IMR-90 (cell line): ENCODE measurements around the gene OARD1. TPM values are rescaled to one million over a fixed set of nuclear protein-coding genes. Genes with fewer than 3 reads are reported as not detected.

Experiments
- ATAC-seq: fragments of 200-7000 bp; cut with Tn5 transposase; 2 replicates; pipeline ENCODE4 v1.9.1; 2020; ENCODE audit warnings: low read depth, mild to moderate bottlenecking, moderate library complexity
- BruUV-seq: library from RNA; stranded (reverse); fragments of 400-500 nt; replicated peaks from 2 replicates; lab custom pipeline; 2021; lab: Mats Ljungman, UMichigan
- CTCF ChIA-PET: fragments of 300-600 bp; formaldehyde crosslinking; extraction: SDS; loops from one replicate; lab custom pipeline; 2021; ENCODE audit warnings: antibody characterized with exemption; lab: Yijun Ruan, JAX
- POLR2A ChIA-PET: fragments of 300-600 bp; sonication (Branson Sonifier 250); formaldehyde crosslinking; loops from one replicate; lab custom pipeline; 2022; ENCODE audit warnings: antibody characterized with exemption; ENCODE audit not compliant: unreplicated experiment; lab: Charles Lee
- DNase-seq: peaks from one replicate; pipeline ENCODE4 v3.0.0; 2013
- H2AFZ ChIP-seq: replicated peaks from 2 replicates; pipeline ENCODE3; 2013; ENCODE audit warnings: low read length, mild to moderate bottlenecking; ENCODE audit not compliant: poor library complexity
- H2AK5ac ChIP-seq: 2 replicates; pipeline ENCODE4 v1.6.1; 2013; ENCODE audit warnings: low read depth, low read length, inconsistent platforms
- H2AK9ac ChIP-seq: replicated peaks from 2 replicates; pipeline ENCODE3; 2013; ENCODE audit warnings: mild to moderate bottlenecking, low read depth, low read length, moderate library complexity; ENCODE audit not compliant: poor library complexity
- H2BK120ac ChIP-seq: 2 replicates; pipeline ENCODE4 v1.6.1; 2013; ENCODE audit warnings: low read depth, low read length, inconsistent platforms
- H2BK15ac ChIP-seq: 3 replicates; pipeline ENCODE4 v1.6.1; 2013; ENCODE audit warnings: low read depth, low read length, inconsistent platforms
- H2BK20ac ChIP-seq: 2 replicates; pipeline ENCODE4 v1.6.1; 2013; ENCODE audit warnings: low read depth, mild to moderate bottlenecking, inconsistent platforms, low read length, moderate library complexity
- H2BK5ac ChIP-seq: 2 replicates; pipeline ENCODE4 v1.6.1; 2013; ENCODE audit warnings: mild to moderate bottlenecking, low read depth, low read length, inconsistent platforms; ENCODE audit not compliant: poor library complexity, severe bottlenecking
- H3K14ac ChIP-seq: replicated peaks from 2 replicates; pipeline ENCODE4 v1.6.1; 2013; ENCODE audit warnings: low read depth, low read length, inconsistent platforms
- H3K18ac ChIP-seq: 2 replicates; pipeline ENCODE4 v1.6.1; 2013; ENCODE audit warnings: low read depth, low read length, control low read depth
- H3K23ac ChIP-seq: 2 replicates; pipeline ENCODE4 v1.6.1; 2013; ENCODE audit warnings: low read depth, low read length, inconsistent platforms
- H3K27ac ChIP-seq: 2 replicates; pipeline ENCODE4 v1.5.1; 2013; ENCODE audit warnings: mild to moderate bottlenecking, control low read depth, low read length; ENCODE audit not compliant: insufficient read depth
- H3K27me3 ChIP-seq: 2 replicates; pipeline ENCODE4 v1.6.1; 2013; ENCODE audit warnings: low read length; ENCODE audit not compliant: control insufficient read depth, insufficient read depth
- H3K36me3 ChIP-seq: 2 replicates; pipeline ENCODE4 v1.6.1; 2013; ENCODE audit warnings: low read length, mixed read lengths; ENCODE audit not compliant: control insufficient read depth, insufficient read depth
- H3K4ac ChIP-seq: 2 replicates; pipeline ENCODE4 v1.6.1; 2013; ENCODE audit warnings: low read depth, low read length, inconsistent platforms
- H3K4me1 ChIP-seq: 2 replicates; pipeline ENCODE4 v1.6.1; 2013; ENCODE audit warnings: low read length, mixed read lengths; ENCODE audit not compliant: control insufficient read depth, insufficient read depth
- H3K4me2 ChIP-seq: 2 replicates; pipeline ENCODE4 v1.6.1; 2013; ENCODE audit warnings: low read depth, mild to moderate bottlenecking, control low read depth, low read length, moderate library complexity
- H3K4me3 ChIP-seq: 2 replicates; pipeline ENCODE4 v1.5.1; 2013; ENCODE audit warnings: low read depth, mild to moderate bottlenecking, control low read depth, low read length, moderate library complexity; ENCODE audit not compliant: insufficient read depth
- H3K56ac ChIP-seq: 2 replicates; pipeline ENCODE4 v1.6.1; 2013; ENCODE audit warnings: low read length, inconsistent platforms; ENCODE audit not compliant: insufficient read depth; ENCODE audit errors: extremely low read depth
- H3K79me1 ChIP-seq, 2 experiments: 2 replicates each; pipeline ENCODE4 v1.6.1; 2013; ENCODE audit warnings: low read length in 2 of 2, inconsistent platforms in 1 of 2, low read depth in 1 of 2
- H3K9ac ChIP-seq: 2 replicates; pipeline ENCODE4 v1.6.1; 2013; ENCODE audit warnings: low read depth, low read length, control low read depth
- H3K9me1 ChIP-seq: 2 replicates; pipeline ENCODE4 v1.6.1; 2013; ENCODE audit warnings: low read length, inconsistent platforms; ENCODE audit not compliant: insufficient read depth
- H3K9me3 ChIP-seq: 2 replicates; pipeline ENCODE4 v1.6.1; 2013; ENCODE audit warnings: low read length; ENCODE audit not compliant: control insufficient read depth, insufficient read depth
- H4K20me1 ChIP-seq: 2 replicates; pipeline ENCODE4 v1.6.1; 2013; ENCODE audit warnings: low read length, inconsistent platforms; ENCODE audit not compliant: insufficient read depth
- H4K5ac ChIP-seq: 2 replicates; pipeline ENCODE4 v1.6.1; 2013; ENCODE audit warnings: mild to moderate bottlenecking, low read depth, low read length, control low read depth
- H4K8ac ChIP-seq, 2 experiments: 2 replicates each; pipeline ENCODE4 v1.6.1; 2013; ENCODE audit warnings: low read depth in 2 of 2, low read length in 2 of 2, control low read depth in 1 of 2, inconsistent platforms in 1 of 2
- H4K91ac ChIP-seq: 2 replicates; pipeline ENCODE4 v1.6.1; 2013; ENCODE audit warnings: low read depth, low read length, inconsistent platforms; ENCODE audit not compliant: insufficient read depth
- BHLHE40 ChIP-seq: fragments of 150-350 bp; IDR thresholded peaks from 2 replicates; pipeline ENCODE4 v1.6.1; 2016; ENCODE audit warnings: mild to moderate bottlenecking, low read depth, low read length
- MAZ ChIP-seq: IDR thresholded peaks from 2 replicates; pipeline ENCODE4 v1.6.1; 2012; ENCODE audit warnings: low read depth, mild to moderate bottlenecking, low read length, improper control_type of control experiment, moderate library complexity, borderline replicate concordance
- WGBS, 2 experiments: methylation state at CpG; one replicate each; pipeline versions ENCODE4 v1.1.5 to v1.1.7; 2013; ENCODE audit warnings: missing lambda C conversion rate in 2 of 2; ENCODE audit not compliant: insufficient read length in 1 of 2; ENCODE audit errors: extremely low coverage in 2 of 2; 5-methylcytosine and 5-hydroxymethylcytosine counted together
- dilution Hi-C: fragments of 300-500 bp; cut with HindIII; formaldehyde crosslinking; loops from one replicate; pipeline ENCODE4 v1.14.3; 2018; ENCODE audit warnings: low sequenced_read_pairs; ENCODE audit not compliant: unreplicated experiment
- in situ Hi-C: fragments of 300-500 bp; cut with MboI; formaldehyde crosslinking; loops from 3 replicates; pipeline ENCODE4 v1.14.3; 2019; ENCODE audit warnings: low sequenced_read_pairs, inconsistent platforms, mixed read lengths
- intact Hi-C: fragments of 100-400 bp; cut with micrococcal nuclease; formaldehyde crosslinking; loops from 2 replicates; pipeline ENCODE4 v1.10.0; 2022
- polyA plus RNA-seq, 3 experiments: library from polyadenylated mRNA; depleted of rRNA; stranded (reverse); fragments of >200 nt; gene quantifications; 2 replicates each; pipeline ENCODE4 v1.2.3, GENCODE V29; 2012; ENCODE audit warnings: low replicate concordance in 1 of 3
- total RNA-seq: library from RNA; depleted of rRNA; stranded (reverse); fragments of >200 nt; gene quantifications from 2 replicates; pipeline ENCODE4 v1.2.3, GENCODE V29; 2012

Gene OARD1
- total and polyA plus RNA-seq, 2 of the 4 experiments (the other 2 are of a cell fraction): 2.3 to 5.5 TPM

GRCh38 chr6:41064841-41065240 is 7.3 kb downstream of the OARD1 start:
- H2AK9ac ChIP-seq: no peak overlapping the region
- no peaks in the 10 kb centered on the region for H3K9me1 ChIP-seq
- no peaks in the 10 kb centered on the region for H3K79me1 ChIP-seq
- TF ChIP-seq MAZ: no peak
- TF ChIP-seq BHLHE40: no peak
- DNase-seq (no peak), ATAC-seq (no peak)
- in situ Hi-C loops (no loop called here), dilution Hi-C loops (no loop called here), intact Hi-C loops (loop anchor here (10.0 kb wide), 2 partner anchors 510 to 1720 kb away; no protein-coding TSS in a partner anchor)
- no peak overlapping the region for H2BK5ac ChIP-seq
- no peaks in the 10 kb centered on the region; the same call in 1 of the 2 replicates for H3K36me3 ChIP-seq
- no peak overlapping the region for H3K56ac ChIP-seq
- no peak overlapping the region for H4K91ac ChIP-seq
- no peak overlapping the region for H3K14ac ChIP-seq
- POLR2A ChIA-PET: no interaction called here
- BruUV-seq: no TSS peak
- H3K9ac ChIP-seq: no peak overlapping the region
- H4K5ac ChIP-seq: no peak overlapping the region
- CTCF ChIA-PET: no interaction called here
- no peak overlapping the region for H3K4me3 ChIP-seq
- H3K4me2 ChIP-seq: no peak overlapping the region
- H3K9me3 ChIP-seq: no peaks in the 10 kb centered on the region
- H3K4me1 ChIP-seq: no peaks in the 10 kb centered on the region
- no CpG with 5 or more reads among the region's 5 CpGs for WGBS, 2 experiments
- no peak overlapping the region for H2AK5ac ChIP-seq
- H3K4ac ChIP-seq: no peak overlapping the region
- no peak overlapping the region for H2BK20ac ChIP-seq
- H4K8ac ChIP-seq: no peak overlapping the region
- no peak overlapping the region for H2AFZ ChIP-seq
- no peaks in the 10 kb centered on the region for H4K20me1 ChIP-seq
- no peaks in the 10 kb centered on the region for H3K27me3 ChIP-seq
- no peak overlapping the region for H2BK120ac ChIP-seq
- H2BK15ac ChIP-seq: no peak overlapping the region
- H3K18ac ChIP-seq: no peak overlapping the region
- no peak overlapping the region for H3K27ac ChIP-seq
- H3K23ac ChIP-seq: no peak overlapping the region
